Memory B cell (primary cell): Measurements from ENCODE around the gene SLC25A5.
A peak's percentile ranks its signal among the peaks of the same experiment; 100 is the strongest.
"Not testable (repeated sequence)": the region's sequence is repeated elsewhere in the genome, so short reads cannot be mapped to it uniquely, and the experiment has no call there.

Experiments used
- ATAC-seq: fragments of 150-1000 bp; cut with Tn5 transposase; 2 replicates; pipeline ENCODE4 v1.10.0; 2021; ENCODE audit warnings: low read depth, mild to moderate bottlenecking, moderate library complexity
- DNase-seq, 2 donors: peaks; one replicate each; pipeline ENCODE4 v3.0.0; 2022; ENCODE audit warnings: low spot score in 2 of 2
- H3K27ac Mint-ChIP-seq: one replicate; pipeline ENCODE4 v1.8.0; 2022; ENCODE audit warnings: mild to moderate bottlenecking, moderate library complexity, mixed read lengths
- H3K27me3 Mint-ChIP-seq: one replicate; pipeline ENCODE4 v1.8.0; 2022; ENCODE audit warnings: mixed read lengths
- H3K36me3 Mint-ChIP-seq: one replicate; pipeline ENCODE4 v1.8.0; 2022; ENCODE audit warnings: mild to moderate bottlenecking, mixed read lengths
- H3K4me1 Mint-ChIP-seq: one replicate; pipeline ENCODE4 v1.8.0; 2022; ENCODE audit warnings: mixed read lengths
- H3K4me3 Mint-ChIP-seq: one replicate; pipeline ENCODE4 v1.8.0; 2022; ENCODE audit warnings: mild to moderate bottlenecking, moderate library complexity, mixed read lengths
- H3K9me3 Mint-ChIP-seq: one replicate; pipeline ENCODE4 v1.8.0; 2022; ENCODE audit warnings: mixed read lengths

SLC25A5 gene

DNA sequence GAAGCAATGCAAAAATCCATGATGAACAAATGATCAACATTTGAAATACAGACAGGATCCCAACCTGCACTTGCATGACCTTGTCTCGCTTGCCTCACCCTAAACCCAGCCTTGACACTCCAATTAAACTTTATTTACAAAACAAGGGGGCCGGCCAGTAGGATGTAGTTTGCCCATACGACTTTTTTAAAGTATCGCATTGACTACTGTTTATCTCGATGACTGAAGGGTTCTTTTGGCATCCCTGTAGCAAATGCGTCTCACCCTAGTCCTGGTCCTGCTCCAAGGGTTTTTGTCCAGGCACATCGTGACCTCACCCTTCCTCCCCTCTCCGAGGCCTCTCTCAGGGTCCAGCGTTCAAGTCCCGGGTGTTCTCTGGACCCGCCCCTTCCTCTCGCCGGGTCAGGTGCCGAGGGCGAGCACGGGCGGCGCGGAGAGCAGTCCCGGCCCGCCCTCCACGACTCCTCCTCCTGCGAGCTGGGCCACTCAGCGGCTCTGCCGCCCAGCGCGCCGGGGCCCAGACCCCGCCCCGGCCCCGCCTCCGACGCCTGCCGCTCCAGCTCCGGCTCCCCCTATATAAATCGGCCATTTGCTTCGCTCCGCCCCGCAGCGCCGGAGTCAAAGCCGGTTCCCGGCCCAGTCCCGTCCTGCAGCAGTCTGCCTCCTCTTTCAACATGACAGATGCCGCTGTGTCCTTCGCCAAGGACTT is at the start of gene SLC25A5:
SLC25A5 (plus strand) TSS at position 603 of the 709 bp plus-strand sequence; CDS start at position 675, 72 bp downstream.
- DNase-seq (peak; percentile 71 to 78), ATAC-seq (peak; percentile 79)
- Mint-ChIP-seq H3K4me1 (peaks cover 4% of the 10 kb centered on the region), H3K27me3 (no peaks in the 10 kb centered on the region), H3K4me3 (peak within 1 kb of the TSS; percentile 91), H3K27ac (peak within 1 kb of the TSS; percentile 97), H3K36me3 (peaks cover 3% of the 10 kb centered on the region), H3K9me3 (no peaks in the 10 kb centered on the region)

- no peak overlapping the region for H3K4me3 Mint-ChIP-seq
- no peaks in the 10 kb centered on the region for H3K9me3 Mint-ChIP-seq
- H3K4me1 Mint-ChIP-seq, result no peaks in the 10 kb centered on the region
- no peaks in the 10 kb centered on the region for H3K27me3 Mint-ChIP-seq
- no peak for ATAC-seq
- no peak for DNase-seq
- H3K36me3 Mint-ChIP-seq, result peaks cover 10% of the 10 kb centered on the region
- no peak overlapping the region for H3K27ac Mint-ChIP-seq
Observed at GRCh38 chrX:119419146-119419545, 49.1 kb upstream of the SLC25A5 start.

DNA sequence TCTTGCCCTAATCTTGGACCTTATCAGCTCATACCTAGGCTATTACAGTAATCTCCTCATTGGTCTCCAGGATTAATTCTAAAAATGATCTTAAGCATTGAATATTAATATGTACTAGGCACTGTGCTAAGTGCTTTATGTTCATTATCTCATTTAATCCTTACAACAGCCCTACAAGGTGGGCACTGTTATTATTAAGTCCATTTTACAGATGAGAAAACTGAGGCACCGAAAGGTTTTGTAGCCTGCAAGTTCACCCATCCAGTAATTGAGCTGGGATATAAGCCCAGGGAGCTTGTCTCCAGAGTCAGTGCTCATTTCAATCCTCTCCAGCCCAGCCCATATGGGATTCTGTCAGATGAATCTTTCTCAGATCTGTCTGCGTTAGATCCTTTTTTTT is 48.3 kb upstream of the SLC25A5 start:
- DNase-seq (no peak), ATAC-seq (no peak)
- Mint-ChIP-seq H3K4me3 (no peak overlapping the region), H3K36me3 (peaks cover 10% of the 10 kb centered on the region), H3K4me1 (no peaks in the 10 kb centered on the region), H3K27ac (no peak overlapping the region), H3K9me3 (no peaks in the 10 kb centered on the region), H3K27me3 (no peaks in the 10 kb centered on the region)

DNA sequence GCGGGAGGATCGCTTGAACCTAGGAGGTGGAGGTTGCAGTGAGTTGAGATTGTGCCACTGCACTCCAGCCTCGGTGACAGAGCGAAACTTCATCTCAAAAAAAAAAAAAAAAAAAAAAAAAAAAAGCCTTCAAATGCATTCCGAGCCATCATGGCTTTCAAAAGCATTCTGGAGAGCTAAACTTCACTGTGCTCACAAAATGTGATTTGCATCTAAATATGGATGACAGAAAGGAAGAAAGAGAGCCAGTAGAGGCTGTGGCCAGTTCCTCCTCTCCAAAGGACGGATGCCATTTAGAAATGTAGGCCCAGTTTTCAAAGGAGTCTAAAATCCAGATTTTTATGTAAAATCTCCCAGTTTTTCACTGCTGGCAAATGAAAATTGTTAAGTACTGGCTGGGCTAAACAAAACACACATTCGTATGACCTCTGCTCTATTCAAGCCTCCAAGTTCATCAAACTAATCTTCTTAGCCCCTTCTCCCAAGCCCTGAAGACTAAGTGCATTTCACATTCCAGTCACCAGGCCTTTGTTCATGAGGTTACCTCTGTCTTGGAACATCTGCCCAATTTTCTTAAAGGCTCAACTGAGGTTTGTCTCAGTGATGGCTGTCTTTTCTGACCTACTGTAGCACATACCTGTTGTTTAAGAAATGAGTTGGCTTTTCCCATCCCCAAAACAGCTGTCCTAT is 47.1 kb upstream of the SLC25A5 start:
- ATAC-seq, result no peak
- Mint-ChIP-seq H3K4me1 (peaks cover 7% of the 10 kb centered on the region), H3K27me3 (no peaks in the 10 kb centered on the region), H3K36me3 (peaks cover 10% of the 10 kb centered on the region), H3K9me3 (no peaks in the 10 kb centered on the region), H3K4me3 (no peak overlapping the region), H3K27ac (no peak overlapping the region)
- DNase-seq, result no peak

GRCh38 chrX:119423631-119424030 is 44.6 kb upstream of the SLC25A5 start:
- H3K4me1 Mint-ChIP-seq, result peaks cover 18% of the 10 kb centered on the region
- H3K9me3 Mint-ChIP-seq, result no peaks in the 10 kb centered on the region
- no peak for ATAC-seq
- H3K27ac Mint-ChIP-seq, result no peak overlapping the region
- no peaks in the 10 kb centered on the region for H3K27me3 Mint-ChIP-seq
- H3K4me3 Mint-ChIP-seq, result no peak overlapping the region
- peaks cover 10% of the 10 kb centered on the region for H3K36me3 Mint-ChIP-seq
- no peak for DNase-seq

- Mint-ChIP-seq H3K27ac (peak overlapping the region; percentile 68), H3K9me3 (no peaks in the 10 kb centered on the region), H3K4me1 (peaks cover 18% of the 10 kb centered on the region), H3K27me3 (no peaks in the 10 kb centered on the region), H3K36me3 (peaks cover 6% of the 10 kb centered on the region), H3K4me3 (no peak overlapping the region)
- DNase-seq (no peak), ATAC-seq (no peak)
Observed at GRCh38 chrX:119424999-119425398, 43.2 kb upstream of the SLC25A5 start.

- DNase-seq, result peak; percentile 10 to 13
- H3K27ac Mint-ChIP-seq, result peak overlapping the region; percentile 18
- ATAC-seq, result peak; percentile 92
Observed at GRCh38 chrX:119427024-119427794, 41.0 kb upstream of the SLC25A5 start.

GRCh38 chrX:119427795-119428185 is 40.5 kb upstream of the SLC25A5 start:
- DNase-seq (no peak), ATAC-seq (no peak)
- Mint-ChIP-seq H3K36me3 (no peaks in the 10 kb centered on the region), H3K4me3 (peak overlapping the region; percentile 14), H3K4me1 (peaks cover 18% of the 10 kb centered on the region), H3K27me3 (no peaks in the 10 kb centered on the region), H3K9me3 (no peaks in the 10 kb centered on the region), H3K27ac (peak overlapping the region; percentile 18)

More at GRCh38 chrX:119427024-119427794, 41.0 kb upstream of the SLC25A5 start:
- Mint-ChIP-seq H3K4me3 (peak overlapping the region; percentile 65), H3K27me3 (no peaks in the 10 kb centered on the region), H3K9me3 (no peaks in the 10 kb centered on the region), H3K4me1 (peaks cover 18% of the 10 kb centered on the region), H3K36me3 (peaks cover 4% of the 10 kb centered on the region)

- Mint-ChIP-seq H3K27ac (no peak overlapping the region), H3K4me1 (peaks cover 18% of the 10 kb centered on the region), H3K36me3 (peaks cover 8% of the 10 kb centered on the region), H3K4me3 (no peak overlapping the region), H3K27me3 (no peaks in the 10 kb centered on the region), H3K9me3 (no peaks in the 10 kb centered on the region)
- DNase-seq (no peak), ATAC-seq (no peak)
Observed at GRCh38 chrX:119429471-119429870, 38.8 kb upstream of the SLC25A5 start.

- not testable (repeated sequence) for H3K4me3 Mint-ChIP-seq, DNase-seq, H3K9me3 Mint-ChIP-seq, H3K27ac Mint-ChIP-seq, H3K36me3 Mint-ChIP-seq, H3K4me1 Mint-ChIP-seq, ATAC-seq, H3K27me3 Mint-ChIP-seq
Observed at GRCh38 chrX:119441295-119441694, 26.9 kb upstream of the SLC25A5 start.

GRCh38 chrX:119442286-119442685 is 26.0 kb upstream of the SLC25A5 start:
- Mint-ChIP-seq H3K27ac (no peak overlapping the region), H3K9me3 (no peaks in the 10 kb centered on the region), H3K4me3 (no peak overlapping the region), H3K36me3 (no peaks in the 10 kb centered on the region), H3K27me3 (no peaks in the 10 kb centered on the region), H3K4me1 (no peaks in the 10 kb centered on the region)
- ATAC-seq (no peak), DNase-seq (no peak)

GRCh38 chrX:119453202-119453601 is 15.0 kb upstream of the SLC25A5 start:
- Mint-ChIP-seq H3K27me3 (no peaks in the 10 kb centered on the region), H3K36me3 (peaks cover 8% of the 10 kb centered on the region), H3K4me1 (no peaks in the 10 kb centered on the region), H3K9me3 (no peaks in the 10 kb centered on the region), H3K4me3 (no peak overlapping the region), H3K27ac (no peak overlapping the region)
- DNase-seq, result no peak
- no peak for ATAC-seq

DNA sequence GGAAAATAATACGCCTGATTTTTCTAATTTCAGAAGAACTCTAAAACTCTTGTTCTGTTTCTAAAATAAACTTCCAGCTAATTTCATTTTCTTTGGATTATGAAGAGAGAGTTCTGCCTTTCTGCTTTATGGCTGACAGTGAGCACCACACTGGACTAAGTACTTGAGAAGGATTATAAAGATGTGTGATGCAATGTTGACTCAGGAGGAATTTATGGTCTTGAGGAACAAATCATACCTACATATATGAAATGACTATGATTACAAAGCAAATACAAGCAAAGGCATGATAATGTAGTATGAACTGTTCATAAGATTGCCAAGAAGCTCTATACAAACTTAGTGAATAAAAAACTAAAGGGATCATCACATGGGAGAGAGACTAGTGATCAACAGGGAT is 13.0 kb upstream of the SLC25A5 start:
- DNase-seq (no peak), ATAC-seq (no peak)
- Mint-ChIP-seq H3K27me3 (no peaks in the 10 kb centered on the region), H3K36me3 (peaks cover 8% of the 10 kb centered on the region), H3K4me3 (no peak overlapping the region), H3K27ac (no peak overlapping the region), H3K4me1 (no peaks in the 10 kb centered on the region), H3K9me3 (no peaks in the 10 kb centered on the region)

DNA sequence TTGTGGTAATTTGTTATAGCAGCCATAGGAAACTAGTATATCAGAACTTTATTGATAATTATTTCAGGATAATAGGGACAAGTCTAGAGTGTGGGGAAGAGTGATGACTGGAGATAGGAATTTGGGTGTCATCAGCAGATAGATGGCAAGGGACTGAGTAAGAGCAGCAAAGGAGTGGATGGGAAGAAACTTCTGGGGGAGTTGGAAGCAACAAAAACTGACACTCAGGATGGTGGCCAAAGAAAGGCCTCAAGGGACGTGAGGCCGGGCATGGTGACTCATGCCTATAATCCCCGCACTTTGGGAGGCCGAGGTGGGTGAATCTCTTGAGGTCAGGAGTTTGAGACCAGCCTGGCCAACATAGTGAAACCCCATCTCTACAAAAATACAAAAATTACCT is 9.1 kb upstream of the SLC25A5 start:
- Mint-ChIP-seq H3K4me3 (no peak overlapping the region), H3K36me3 (peaks cover 2% of the 10 kb centered on the region), H3K27ac (no peak overlapping the region), H3K9me3 (no peaks in the 10 kb centered on the region), H3K4me1 (no peaks in the 10 kb centered on the region), H3K27me3 (no peaks in the 10 kb centered on the region)
- DNase-seq (no peak), ATAC-seq (no peak)
